DMS 273 (cell line): ENCODE data around the gene CDK6.
"Not testable (repeated sequence)": the region's sequence is repeated elsewhere in the genome, so short reads cannot be mapped to it uniquely, and the experiment has no call there.

ENCODE experiments used
- DNase-seq: peaks from one replicate; lab custom pipeline; 2025; ENCODE audit not compliant: unreplicated experiment; lab: John Stamatoyannopoulos, UW

Gene CDK6

DNA sequence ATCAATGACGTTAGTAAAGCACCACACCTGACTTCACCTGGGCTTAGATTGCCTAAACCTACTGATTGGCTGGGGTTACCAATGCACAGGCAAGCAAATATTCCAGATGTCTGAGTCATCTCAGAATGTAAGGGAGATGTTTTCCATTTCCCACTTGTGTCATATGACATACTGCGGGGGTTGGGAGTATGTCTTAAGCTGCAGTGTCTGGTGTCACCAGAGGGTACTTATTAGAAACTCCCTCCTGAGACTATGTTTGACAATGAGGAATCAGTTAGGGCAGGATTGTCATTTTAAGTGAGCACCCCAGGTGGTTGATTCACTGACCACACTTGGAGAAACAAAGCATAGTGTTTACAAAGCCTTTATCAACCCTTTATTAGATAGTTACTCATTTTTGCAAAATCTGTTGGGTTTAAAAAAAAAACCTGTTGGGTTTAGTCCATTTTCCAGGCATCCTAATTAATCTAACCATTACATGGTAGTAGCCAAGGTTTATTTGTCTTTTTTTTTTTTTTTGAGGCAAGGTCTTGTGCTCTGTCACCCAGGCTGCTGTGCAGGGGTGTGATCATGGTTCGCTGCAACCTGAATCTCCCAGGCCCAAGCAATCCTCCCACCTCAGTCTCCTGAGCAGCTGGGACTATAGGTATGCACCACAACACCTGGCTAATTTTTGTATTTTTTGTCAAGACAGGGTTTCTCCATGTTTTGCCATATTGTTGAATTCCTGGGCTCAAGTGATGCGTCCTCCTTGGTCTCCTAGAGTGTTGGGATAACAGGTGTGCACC lies 72.5 kb downstream of the CDK6 start:
- DNase-seq: peak; percentile 72

GRCh38 chr7:92762851-92763250 lies 73.5 kb downstream of the CDK6 start:
- no peak for DNase-seq

GRCh38 chr7:92761391-92762097 lies 74.8 kb downstream of the CDK6 start:
- DNase-seq: no peak

DNA sequence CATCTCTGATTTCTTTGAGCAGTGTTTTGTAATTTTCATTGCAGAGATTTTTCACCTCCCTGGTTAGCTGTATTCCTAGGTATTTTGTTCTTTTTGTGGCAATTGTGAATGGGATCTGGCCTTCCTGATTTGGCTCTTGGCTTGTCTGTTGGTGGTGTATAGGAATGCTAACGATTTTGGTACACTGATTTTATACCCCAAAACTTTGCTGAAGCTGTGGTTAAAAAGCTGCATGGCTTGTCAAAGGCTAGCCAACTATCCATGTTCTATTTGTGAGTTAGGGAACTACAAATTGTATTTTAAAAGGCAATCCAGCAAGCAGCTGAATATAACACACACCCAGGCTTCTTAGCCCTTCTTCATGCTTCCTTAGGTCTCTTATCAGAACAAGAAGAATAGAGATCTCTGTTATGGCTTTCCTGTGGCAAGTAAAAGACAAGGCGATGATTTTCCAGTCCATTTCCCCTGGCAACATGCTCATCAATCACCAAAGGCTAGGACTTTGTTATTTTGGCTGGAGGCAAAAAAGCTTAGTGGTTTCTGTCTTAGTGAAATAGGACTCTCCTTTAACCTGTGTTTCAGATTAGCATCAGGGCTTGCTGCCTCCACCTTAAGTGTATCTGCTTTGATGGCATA lies 77.5 kb downstream of the CDK6 start:
- no peak for DNase-seq

DNA sequence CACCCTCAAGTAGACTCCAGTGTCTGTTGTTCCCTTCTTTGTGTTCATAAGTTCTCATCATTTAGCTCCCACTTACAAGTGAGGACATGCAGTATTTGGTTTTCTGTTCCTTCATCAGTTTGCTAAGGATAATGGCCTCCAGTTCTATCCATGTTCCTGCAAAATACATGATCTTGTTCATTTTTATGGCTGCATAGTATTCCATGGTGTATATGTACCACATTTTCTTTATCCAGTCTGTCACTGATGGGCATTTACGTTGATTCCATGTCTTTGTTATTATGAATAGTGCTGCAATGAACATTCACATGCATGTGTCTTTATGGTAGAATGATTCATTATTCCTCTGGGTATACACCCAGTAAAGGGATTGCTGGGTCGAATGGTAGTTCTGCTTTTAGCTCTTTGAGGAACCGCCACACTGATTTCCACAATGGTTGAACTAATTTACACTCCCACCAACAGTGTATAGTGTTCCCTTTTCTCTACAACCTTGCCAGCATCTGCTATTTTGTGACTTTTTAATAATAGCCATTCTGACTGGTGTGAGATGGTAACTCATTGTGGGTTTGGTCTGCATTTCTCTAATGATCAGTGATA lies 79.0 kb downstream of the CDK6 start:
- not testable (repeated sequence) for DNase-seq

- DNase-seq: peak; percentile 70
Measured at GRCh38 chr7:92755680-92756079, 80.7 kb downstream of the CDK6 start.

- DNase-seq: peak; percentile 93
Measured at GRCh38 chr7:92754919-92755581, 81.3 kb downstream of the CDK6 start.

DNA sequence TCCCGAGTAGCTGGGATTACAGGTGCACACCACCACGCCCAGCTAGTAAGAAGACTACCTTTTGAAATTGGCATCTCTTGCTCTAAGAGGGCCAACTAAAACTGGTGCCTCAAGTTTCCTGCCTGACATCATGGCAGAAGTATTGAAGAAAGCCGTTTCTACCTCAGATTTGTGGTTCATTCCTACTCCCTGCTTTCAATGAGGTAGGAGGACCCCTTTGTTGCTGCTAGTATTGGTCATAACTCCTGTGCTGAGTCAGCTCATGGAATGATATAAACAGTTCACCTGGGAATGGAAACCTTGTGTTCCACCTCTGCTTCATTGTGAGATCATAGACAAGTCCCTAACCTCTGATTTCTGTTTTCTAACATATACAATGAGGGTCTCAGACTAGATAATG lies 82.8 kb downstream of the CDK6 start:
- DNase-seq: no peak

- DNase-seq: peak; percentile 57
Measured at GRCh38 chr7:92751902-92752901, 84.2 kb downstream of the CDK6 start.

DNA sequence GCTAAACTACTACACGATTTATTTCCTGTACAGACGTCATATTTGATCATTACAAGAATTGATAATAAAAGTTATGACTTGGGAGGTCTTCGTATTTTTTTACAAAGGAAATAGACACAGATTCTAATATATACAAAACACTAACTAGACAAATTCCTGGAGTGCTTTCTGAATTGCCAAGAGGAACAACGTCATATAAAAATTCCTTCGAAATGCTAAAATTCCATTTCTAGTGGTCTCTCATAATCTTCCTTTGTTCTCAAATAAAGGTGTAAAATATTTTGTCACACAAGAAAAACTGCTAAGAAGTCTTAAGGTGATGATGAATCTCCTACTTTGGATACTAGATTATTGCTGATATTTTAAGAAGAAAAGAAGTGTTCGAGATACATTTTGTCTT lies 85.4 kb downstream of the CDK6 start:
- DNase-seq: no peak

GRCh38 chr7:92750447-92750839 lies 85.9 kb downstream of the CDK6 start:
- DNase-seq: no peak

- no peak for DNase-seq
Measured at GRCh38 chr7:92749832-92750446, 86.4 kb downstream of the CDK6 start.

DNA sequence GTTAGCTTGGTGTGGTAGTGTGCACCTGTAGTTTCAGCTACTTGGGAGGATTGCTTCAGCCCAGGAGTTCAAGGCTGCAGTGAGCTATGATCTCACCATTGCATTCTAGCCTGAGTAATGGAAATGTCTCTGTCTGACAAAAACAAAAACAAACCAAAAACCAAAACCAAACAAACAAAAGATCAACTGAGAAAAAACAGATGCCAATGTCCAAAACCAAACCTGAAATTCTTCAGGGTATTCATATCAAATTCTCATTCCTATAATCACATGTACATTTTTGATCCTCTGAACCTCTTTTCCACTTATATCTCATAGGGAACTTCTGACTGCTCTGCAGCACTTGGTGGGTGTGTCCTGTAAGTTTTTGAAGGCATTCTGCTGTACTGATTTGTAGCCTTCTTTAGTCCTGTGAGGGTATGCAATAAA lies 87.0 kb downstream of the CDK6 start:
- no peak for DNase-seq

DNA sequence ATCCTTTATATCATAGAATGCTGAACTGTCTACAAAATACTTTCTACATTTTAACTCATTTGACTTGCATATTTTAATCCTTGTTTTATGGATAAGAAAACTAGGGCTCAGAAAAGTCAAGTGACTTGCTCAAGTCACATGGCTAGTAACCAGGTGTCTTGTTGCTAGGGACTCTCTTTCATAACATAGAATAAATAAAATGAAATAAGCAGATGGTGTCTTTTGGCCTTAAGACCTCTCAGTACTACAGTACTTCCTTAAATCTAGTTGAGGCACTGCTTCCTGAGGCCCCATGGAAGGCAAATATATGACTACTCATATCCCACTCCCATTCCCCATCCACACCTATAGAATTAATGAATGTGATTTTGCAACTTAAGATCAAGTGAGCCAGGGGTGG lies 87.9 kb downstream of the CDK6 start:
- DNase-seq: peak; percentile 32

DNA sequence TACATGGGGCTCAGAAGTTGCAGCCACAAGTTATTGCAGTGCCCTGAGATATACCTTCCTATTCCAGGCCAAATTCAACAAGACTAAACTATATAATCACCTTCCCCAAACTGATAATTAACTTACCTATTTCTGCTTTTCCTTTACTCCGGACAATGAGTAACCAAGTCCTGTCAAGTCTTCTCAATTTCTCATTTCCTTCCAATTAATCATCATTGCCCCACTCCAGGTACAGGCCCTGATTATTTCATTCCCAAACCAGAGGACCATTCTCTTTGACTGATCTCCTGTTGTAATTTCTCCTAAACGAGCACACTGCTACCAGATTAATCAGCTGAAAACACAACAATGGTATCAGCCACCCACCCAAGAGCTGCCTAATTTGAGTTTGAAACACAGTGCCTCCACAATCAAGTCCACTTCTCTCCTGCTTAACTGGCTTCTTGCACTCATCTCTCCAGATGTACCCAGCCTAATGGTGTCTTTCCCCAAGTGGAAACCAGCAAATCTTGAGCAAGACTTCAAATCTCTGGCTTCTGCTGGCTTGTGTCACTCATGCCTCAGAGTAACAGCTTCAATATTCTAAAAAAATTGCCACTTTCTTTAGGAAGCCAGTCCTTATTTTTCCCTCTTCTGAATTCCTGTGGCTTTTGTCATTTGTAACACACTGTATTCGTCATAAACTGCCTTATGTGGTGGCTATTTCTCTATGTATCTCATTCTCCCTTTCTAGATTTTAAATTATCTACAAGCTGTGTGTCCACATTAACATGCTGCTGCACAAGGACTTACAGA lies 89.1 kb downstream of the CDK6 start:
- DNase-seq: no peak

GRCh38 chr7:92745241-92745640 lies 91.1 kb downstream of the CDK6 start:
- no peak for DNase-seq

GRCh38 chr7:92744180-92744579 lies 92.2 kb downstream of the CDK6 start:
- not testable (repeated sequence) for DNase-seq

DNA sequence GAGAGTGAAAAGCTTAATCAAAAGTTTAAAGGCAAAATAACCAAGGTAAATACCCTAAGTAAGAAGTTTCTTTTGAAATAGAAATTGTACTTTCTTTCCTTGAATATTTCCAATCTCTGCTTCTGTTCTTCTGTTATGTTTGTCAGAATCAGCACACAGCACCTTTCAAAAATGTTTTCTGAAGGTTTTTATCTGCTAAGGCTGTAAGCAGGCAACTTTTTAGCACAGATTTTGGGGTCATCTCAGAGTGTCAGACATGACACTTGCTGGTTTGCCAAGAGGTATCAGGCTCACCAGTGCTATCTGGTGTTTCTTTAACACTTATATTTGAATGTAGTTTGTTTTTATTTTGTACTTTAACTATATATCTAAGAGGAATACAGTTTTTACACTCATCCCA lies 94.2 kb downstream of the CDK6 start:
- DNase-seq: no peak

- no peak for DNase-seq
Measured at GRCh38 chr7:92740700-92741126, 95.7 kb downstream of the CDK6 start.
